Liver (tissue), 9 donors: ENCODE results near the gene NFKB1. TPM values are rescaled to one million over a fixed set of nuclear protein-coding genes. Genes with fewer than 3 reads are reported as not detected.

Source experiments
- DNase-seq: peaks from one replicate; pipeline ENCODE4 v3.0.0-alpha.2; 2017; ENCODE audit warnings: low spot score
- H3K27ac ChIP-seq, 2 donors: one replicate each; pipeline ENCODE4 v1.7.0; 2013; ENCODE audit warnings: inconsistent platforms in 2 of 2, low read length in 2 of 2, control low read depth in 1 of 2, low read depth in 1 of 2, mild to moderate bottlenecking in 1 of 2
- H3K27me3 ChIP-seq, 4 donors: one replicate each; pipeline versions ENCODE4 v1.6.1 to v1.7.0; 2013; ENCODE audit warnings: low read length in 3 of 4, inconsistent platforms in 1 of 4, mild to moderate bottlenecking in 1 of 4, moderate library complexity in 1 of 4; ENCODE audit not compliant: control insufficient read depth in 4 of 4, insufficient read depth in 4 of 4
- H3K36me3 ChIP-seq, 4 donors: one replicate each; pipeline versions ENCODE4 v1.6.1 to v1.7.0; 2013; ENCODE audit warnings: low read length in 3 of 4, mild to moderate bottlenecking in 3 of 4, low read depth in 1 of 4, moderate library complexity in 1 of 4; ENCODE audit not compliant: control insufficient read depth in 4 of 4, insufficient read depth in 3 of 4
- H3K4me1 ChIP-seq, 4 donors: one replicate each; pipeline versions ENCODE4 v1.6.1 to v1.7.0; 2013; ENCODE audit warnings: low read length in 3 of 4, mild to moderate bottlenecking in 3 of 4, moderate library complexity in 1 of 4; ENCODE audit not compliant: control insufficient read depth in 4 of 4, insufficient read depth in 4 of 4
- H3K4me3 ChIP-seq, 3 donors: one replicate each; pipeline versions ENCODE4 v1.6.1 to v1.7.0; 2013; ENCODE audit warnings: low read length in 3 of 3, control low read depth in 1 of 3, low read depth in 1 of 3, mild to moderate bottlenecking in 1 of 3
- H3K9ac ChIP-seq, 2 donors: one replicate each; pipeline ENCODE4 v1.7.0; 2013; ENCODE audit warnings: low read length in 2 of 2, mild to moderate bottlenecking in 2 of 2, moderate library complexity in 2 of 2, control low read depth in 1 of 2, low read depth in 1 of 2
- H3K9me3 ChIP-seq, 4 donors: one replicate each; pipeline versions ENCODE4 v1.6.1 to v1.7.0; 2013; ENCODE audit warnings: low read length in 3 of 4; ENCODE audit not compliant: control insufficient read depth in 4 of 4
- EGR1 ChIP-seq, 2 donors: IDR thresholded peaks; 2 replicates each; pipeline ENCODE4 v1.6.1; 2016 to 2018; ENCODE audit warnings: antibody characterized with exemption in 2 of 2, low read depth in 2 of 2
- FOXA1 ChIP-seq: IDR thresholded peaks from 2 replicates; pipeline ENCODE4 v1.6.1; 2016; ENCODE audit warnings: antibody characterized with exemption
- GABPA ChIP-seq, 2 donors: IDR thresholded peaks in 1 of 2; conservative IDR thresholded peaks in 1 of 2; 2 replicates each; pipeline ENCODE4 v1.6.1; 2016; ENCODE audit warnings: antibody characterized with exemption in 2 of 2, mild to moderate bottlenecking in 1 of 2, moderate library complexity in 1 of 2
- HNF4A ChIP-seq, 2 donors: conservative IDR thresholded peaks; 2 replicates each; pipeline ENCODE4 v1.6.1; 2016; ENCODE audit warnings: antibody characterized with exemption in 2 of 2, mild to moderate bottlenecking in 2 of 2
- HNF4G ChIP-seq: IDR thresholded peaks from 2 replicates; pipeline ENCODE4 v1.6.1; 2016; ENCODE audit warnings: antibody characterized with exemption
- JUND ChIP-seq, 2 donors: IDR thresholded peaks; 2 replicates each; pipeline ENCODE4 v1.6.1; 2016; ENCODE audit warnings: antibody characterized with exemption in 2 of 2
- NR2F2 ChIP-seq: IDR thresholded peaks from 2 replicates; pipeline ENCODE4 v1.6.1; 2016; ENCODE audit warnings: antibody characterized with exemption
- RAD21 ChIP-seq, 2 donors: IDR thresholded peaks; 2 replicates each; pipeline ENCODE4 v1.6.1; 2016; ENCODE audit warnings: antibody characterized with exemption in 2 of 2, mild to moderate bottlenecking in 2 of 2
- RXRA ChIP-seq, 2 donors: IDR thresholded peaks; 2 replicates each; pipeline ENCODE4 v1.6.1; 2017 to 2018; ENCODE audit warnings: antibody characterized with exemption in 2 of 2, mild to moderate bottlenecking in 1 of 2
- SP1 ChIP-seq: IDR thresholded peaks from 2 replicates; pipeline ENCODE4 v1.6.1; 2018; ENCODE audit warnings: antibody characterized with exemption, mild to moderate bottlenecking
- TAF1 ChIP-seq: conservative IDR thresholded peaks from 2 replicates; pipeline ENCODE4 v1.6.1; 2016; ENCODE audit warnings: antibody characterized with exemption, mild to moderate bottlenecking
- YY1 ChIP-seq: IDR thresholded peaks from 2 replicates; pipeline ENCODE4 v1.6.1; 2016; ENCODE audit warnings: antibody characterized with exemption, mild to moderate bottlenecking
- WGBS: extraction: QIAGEN DNeasy Blood & Tissue Kit; methylation state at CpG from one replicate; pipeline ENCODE4 v1.1.7; 2013; 5-methylcytosine and 5-hydroxymethylcytosine counted together
- polyA plus RNA-seq, 2 donors: library from polyadenylated mRNA; stranded (reverse) in 1 of 2; unstranded in 1 of 2; fragments of 200-250 nt in 1 of 2; fragments of >200 nt in 1 of 2; fragmentation: Nextera tagmentation in 1 of 2; extraction: Ambion mirVana in 1 of 2; gene quantifications; one replicate each; pipeline versions ENCODE4 v1.2.1 to v1.2.3, GENCODE V29; 2013 to 2015
- total RNA-seq, 2 donors: library from RNA; depleted of rRNA; stranded (reverse); fragments of >200 nt; gene quantifications; one replicate each; pipeline ENCODE4 v1.2.3, GENCODE V29; 2014
- TF ChIP-seq, protein P1 (sequence below): IDR thresholded peaks from 2 replicates; pipeline ENCODE4 v1.6.1; 2016; ENCODE audit warnings: antibody characterized with exemption
- TF ChIP-seq, protein P2 (sequence below): IDR thresholded peaks from 2 replicates; pipeline ENCODE4 v1.6.1; 2016; ENCODE audit warnings: antibody characterized with exemption
- TF ChIP-seq, protein P3 (sequence below): IDR thresholded peaks from 2 replicates; pipeline ENCODE4 v1.6.1; 2016; ENCODE audit warnings: antibody characterized with exemption
- TF ChIP-seq, protein P4 (sequence below): IDR thresholded peaks from 2 replicates; pipeline ENCODE4 v1.6.1; 2016; ENCODE audit warnings: antibody characterized with exemption, mild to moderate bottlenecking
- TF ChIP-seq, protein P5 (sequence below): fragments of 150-350 bp; IDR thresholded peaks from 2 replicates; pipeline ENCODE4 v1.5.1; 2017; ENCODE audit warnings: improper control_type of control experiment, low read depth, low read length; ENCODE audit not compliant: missing input control
- donor health status: healthy.
- donor health status: healthy.
- donor health status: healthy.
- donor health status: healthy.
- donor health status: healthy.

The NFKB1 gene
- total and polyA plus RNA-seq, 4 donors = 5.1 to 23.0 (median 13.4) TPM

DNA sequence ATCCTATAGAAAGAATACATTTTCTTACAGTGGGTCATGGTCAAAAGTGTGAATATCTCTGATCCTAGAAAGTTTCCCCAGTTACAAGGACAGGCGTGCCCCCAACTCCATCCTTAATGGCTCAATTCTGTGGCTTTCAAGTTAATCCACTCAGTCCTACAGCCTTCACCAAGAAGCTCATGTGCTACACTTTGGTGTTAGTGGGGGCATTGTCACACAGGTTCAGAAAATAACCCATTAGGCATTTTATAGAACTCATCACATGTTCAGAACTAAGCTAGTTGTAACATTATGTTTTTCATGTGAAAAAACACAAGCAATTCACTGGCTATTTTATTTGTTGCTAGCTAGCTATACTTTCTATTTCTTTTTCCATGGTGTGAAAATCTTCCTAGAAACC, 20.4 kb downstream of the NFKB1 start:
- Histone ChIP-seq H3K4me1 (peaks cover 0 to 26% (median 4%) of the 10 kb centered on the region in 4 donors), H3K36me3 (no peaks in the 10 kb centered on the region), H3K27ac (no peak overlapping the region), H3K9ac (no peak overlapping the region), H3K27me3 (no peaks in the 10 kb centered on the region), H3K9me3 (no peaks in the 10 kb centered on the region), H3K4me3 (no peak overlapping the region)
- WGBS = 100% methylated on average over 1 of the region's 1 CpG
- TF ChIP-seq RXRA (IDR thresholded peaks at IDR 0.05) (no peak), TAF1 (no peak), RAD21 (IDR thresholded peaks at IDR 0.05) (no peak), YY1 (no peak), GABPA (IDR thresholded peaks at IDR 0.05 in 1 of 2, conservative IDR thresholded peaks at IDR 0.05 in 1 of 2) (no peak), HNF4A (conservative IDR thresholded peaks at IDR 0.05) (no peak), NR2F2 (no peak), HNF4G (no peak), SP1 (no peak), FOXA1 (no peak), EGR1 (IDR thresholded peaks at IDR 0.05; ENCODE audit: low read depth in 2 of 2) (no peak), JUND (IDR thresholded peaks at IDR 0.05) (no peak)
- TF ChIP-seq, protein P1, sequence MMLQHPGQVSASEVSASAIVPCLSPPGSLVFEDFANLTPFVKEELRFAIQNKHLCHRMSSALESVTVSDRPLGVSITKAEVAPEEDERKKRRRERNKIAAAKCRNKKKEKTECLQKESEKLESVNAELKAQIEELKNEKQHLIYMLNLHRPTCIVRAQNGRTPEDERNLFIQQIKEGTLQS = no peak
- TF ChIP-seq, protein P2, sequence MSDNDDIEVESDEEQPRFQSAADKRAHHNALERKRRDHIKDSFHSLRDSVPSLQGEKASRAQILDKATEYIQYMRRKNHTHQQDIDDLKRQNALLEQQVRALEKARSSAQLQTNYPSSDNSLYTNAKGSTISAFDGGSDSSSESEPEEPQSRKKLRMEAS = no peak
- TF ChIP-seq, protein P3, sequence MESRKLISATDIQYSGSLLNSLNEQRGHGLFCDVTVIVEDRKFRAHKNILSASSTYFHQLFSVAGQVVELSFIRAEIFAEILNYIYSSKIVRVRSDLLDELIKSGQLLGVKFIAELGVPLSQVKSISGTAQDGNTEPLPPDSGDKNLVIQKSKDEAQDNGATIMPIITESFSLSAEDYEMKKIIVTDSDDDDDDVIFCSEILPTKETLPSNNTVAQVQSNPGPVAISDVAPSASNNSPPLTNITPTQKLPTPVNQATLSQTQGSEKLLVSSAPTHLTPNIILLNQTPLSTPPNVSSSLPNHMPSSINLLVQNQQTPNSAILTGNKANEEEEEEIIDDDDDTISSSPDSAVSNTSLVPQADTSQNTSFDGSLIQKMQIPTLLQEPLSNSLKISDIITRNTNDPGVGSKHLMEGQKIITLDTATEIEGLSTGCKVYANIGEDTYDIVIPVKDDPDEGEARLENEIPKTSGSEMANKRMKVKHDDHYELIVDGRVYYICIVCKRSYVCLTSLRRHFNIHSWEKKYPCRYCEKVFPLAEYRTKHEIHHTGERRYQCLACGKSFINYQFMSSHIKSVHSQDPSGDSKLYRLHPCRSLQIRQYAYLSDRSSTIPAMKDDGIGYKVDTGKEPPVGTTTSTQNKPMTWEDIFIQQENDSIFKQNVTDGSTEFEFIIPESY = no peak
- TF ChIP-seq, protein P4, sequence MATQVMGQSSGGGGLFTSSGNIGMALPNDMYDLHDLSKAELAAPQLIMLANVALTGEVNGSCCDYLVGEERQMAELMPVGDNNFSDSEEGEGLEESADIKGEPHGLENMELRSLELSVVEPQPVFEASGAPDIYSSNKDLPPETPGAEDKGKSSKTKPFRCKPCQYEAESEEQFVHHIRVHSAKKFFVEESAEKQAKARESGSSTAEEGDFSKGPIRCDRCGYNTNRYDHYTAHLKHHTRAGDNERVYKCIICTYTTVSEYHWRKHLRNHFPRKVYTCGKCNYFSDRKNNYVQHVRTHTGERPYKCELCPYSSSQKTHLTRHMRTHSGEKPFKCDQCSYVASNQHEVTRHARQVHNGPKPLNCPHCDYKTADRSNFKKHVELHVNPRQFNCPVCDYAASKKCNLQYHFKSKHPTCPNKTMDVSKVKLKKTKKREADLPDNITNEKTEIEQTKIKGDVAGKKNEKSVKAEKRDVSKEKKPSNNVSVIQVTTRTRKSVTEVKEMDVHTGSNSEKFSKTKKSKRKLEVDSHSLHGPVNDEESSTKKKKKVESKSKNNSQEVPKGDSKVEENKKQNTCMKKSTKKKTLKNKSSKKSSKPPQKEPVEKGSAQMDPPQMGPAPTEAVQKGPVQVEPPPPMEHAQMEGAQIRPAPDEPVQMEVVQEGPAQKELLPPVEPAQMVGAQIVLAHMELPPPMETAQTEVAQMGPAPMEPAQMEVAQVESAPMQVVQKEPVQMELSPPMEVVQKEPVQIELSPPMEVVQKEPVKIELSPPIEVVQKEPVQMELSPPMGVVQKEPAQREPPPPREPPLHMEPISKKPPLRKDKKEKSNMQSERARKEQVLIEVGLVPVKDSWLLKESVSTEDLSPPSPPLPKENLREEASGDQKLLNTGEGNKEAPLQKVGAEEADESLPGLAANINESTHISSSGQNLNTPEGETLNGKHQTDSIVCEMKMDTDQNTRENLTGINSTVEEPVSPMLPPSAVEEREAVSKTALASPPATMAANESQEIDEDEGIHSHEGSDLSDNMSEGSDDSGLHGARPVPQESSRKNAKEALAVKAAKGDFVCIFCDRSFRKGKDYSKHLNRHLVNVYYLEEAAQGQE = no peak
- TF ChIP-seq, protein P5, sequence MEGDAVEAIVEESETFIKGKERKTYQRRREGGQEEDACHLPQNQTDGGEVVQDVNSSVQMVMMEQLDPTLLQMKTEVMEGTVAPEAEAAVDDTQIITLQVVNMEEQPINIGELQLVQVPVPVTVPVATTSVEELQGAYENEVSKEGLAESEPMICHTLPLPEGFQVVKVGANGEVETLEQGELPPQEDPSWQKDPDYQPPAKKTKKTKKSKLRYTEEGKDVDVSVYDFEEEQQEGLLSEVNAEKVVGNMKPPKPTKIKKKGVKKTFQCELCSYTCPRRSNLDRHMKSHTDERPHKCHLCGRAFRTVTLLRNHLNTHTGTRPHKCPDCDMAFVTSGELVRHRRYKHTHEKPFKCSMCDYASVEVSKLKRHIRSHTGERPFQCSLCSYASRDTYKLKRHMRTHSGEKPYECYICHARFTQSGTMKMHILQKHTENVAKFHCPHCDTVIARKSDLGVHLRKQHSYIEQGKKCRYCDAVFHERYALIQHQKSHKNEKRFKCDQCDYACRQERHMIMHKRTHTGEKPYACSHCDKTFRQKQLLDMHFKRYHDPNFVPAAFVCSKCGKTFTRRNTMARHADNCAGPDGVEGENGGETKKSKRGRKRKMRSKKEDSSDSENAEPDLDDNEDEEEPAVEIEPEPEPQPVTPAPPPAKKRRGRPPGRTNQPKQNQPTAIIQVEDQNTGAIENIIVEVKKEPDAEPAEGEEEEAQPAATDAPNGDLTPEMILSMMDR = no peak
- DNase-seq = no peak
